Activated CD8-positive, alpha-beta memory T cell treated with anti-CD3 and anti-CD28 coated beads, Interleukin-2, amount 50 U/mL, for 24 hours (primary cell): ENCODE data around the gene PIP4K2C.

ENCODE experiments used
- DNase-seq: peaks from one replicate; pipeline ENCODE4 v3.0.0-alpha.2; 2020; ENCODE audit errors: extremely low read depth

Gene PIP4K2C

GRCh38 chr12:57590864-57591781 lies at the start of gene PIP4K2C:
Gene PIP4K2C, plus strand, starts transcription at chr12:57591192. Its CDS starts 98 bp downstream, at chr12:57591290.
- peak; percentile 40 for DNase-seq

- no peak for DNase-seq
Observed at GRCh38 chr12:57541717-57542116, 49.3 kb upstream of the PIP4K2C start.

GRCh38 chr12:57543581-57543980 lies 47.4 kb upstream of the PIP4K2C start:
- no peak for DNase-seq

GRCh38 chr12:57545809-57546437 lies 45.1 kb upstream of the PIP4K2C start:
- no peak for DNase-seq

GRCh38 chr12:57546438-57547287 lies 44.3 kb upstream of the PIP4K2C start, which contains the start of gene DCTN2:
Gene DCTN2, minus strand, starts transcription at chr12:57547192. Its CDS starts 129 bp downstream, at chr12:57547063.
- peak; percentile 83 for DNase-seq

- DNase-seq: no peak
Observed at GRCh38 chr12:57547288-57548012, 43.5 kb upstream of the PIP4K2C start.

GRCh38 chr12:57548013-57548315 lies 43.0 kb upstream of the PIP4K2C start:
- no peak for DNase-seq

- no peak for DNase-seq
Observed at GRCh38 chr12:57548488-57548887, 42.5 kb upstream of the PIP4K2C start.

GRCh38 chr12:57549203-57549908 lies 41.6 kb upstream of the PIP4K2C start:
- DNase-seq: no peak

- peak; percentile 14 for DNase-seq
Observed at GRCh38 chr12:57549909-57550640, 40.9 kb upstream of the PIP4K2C start, which contains the start of gene KIF5A. Gene KIF5A, plus strand, starts transcription at chr12:57550044. Its CDS starts 228 bp downstream, at chr12:57550272.

GRCh38 chr12:57550641-57551549 lies 40.1 kb upstream of the PIP4K2C start:
- DNase-seq: no peak

- DNase-seq: no peak
Observed at GRCh38 chr12:57551637-57552305, 39.2 kb upstream of the PIP4K2C start.

- DNase-seq: no peak
Observed at GRCh38 chr12:57552306-57552651, 38.7 kb upstream of the PIP4K2C start.

- DNase-seq: no peak
Observed at GRCh38 chr12:57552835-57553313, 38.1 kb upstream of the PIP4K2C start.

- no peak for DNase-seq
Observed at GRCh38 chr12:57553343-57554202, 37.4 kb upstream of the PIP4K2C start.

GRCh38 chr12:57554453-57554852 lies 36.5 kb upstream of the PIP4K2C start:
- DNase-seq: no peak

- DNase-seq: no peak
Observed at GRCh38 chr12:57554897-57555296, 36.1 kb upstream of the PIP4K2C start.
